K562 (cell line): ENCODE data around the gene KHDRBS2.

ENCODE experiments used
- CEBPB ChIP-seq: fragments of 450-650 bp; IDR thresholded peaks from 2 replicates; pipeline ENCODE4 v1.6.1; 2016; ENCODE audit warnings: missing genetic modification characterization, missing compliant biosample characterization
- FOXK1 ChIP-seq: sonication (generic); formaldehyde crosslinking; IDR thresholded peaks from 2 replicates; pipeline ENCODE4 v1.8.0; 2022; ENCODE audit warnings: missing genetic modification reagents, mild to moderate bottlenecking, borderline replicate concordance
- ZNF23 ChIP-seq: fragments of 250-450 bp; sonication (Bioruptor Pico); IDR thresholded peaks from 2 replicates; pipeline ENCODE4 v1.4.0; 2020; ENCODE audit warnings: mild to moderate bottlenecking
- TF ChIP-seq, protein P1 (sequence below): sonication (generic); formaldehyde crosslinking; IDR thresholded peaks from 2 replicates; pipeline ENCODE4 v1.8.1; 2023; ENCODE audit warnings: mild to moderate bottlenecking, missing genetic modification reagents

DNA sequence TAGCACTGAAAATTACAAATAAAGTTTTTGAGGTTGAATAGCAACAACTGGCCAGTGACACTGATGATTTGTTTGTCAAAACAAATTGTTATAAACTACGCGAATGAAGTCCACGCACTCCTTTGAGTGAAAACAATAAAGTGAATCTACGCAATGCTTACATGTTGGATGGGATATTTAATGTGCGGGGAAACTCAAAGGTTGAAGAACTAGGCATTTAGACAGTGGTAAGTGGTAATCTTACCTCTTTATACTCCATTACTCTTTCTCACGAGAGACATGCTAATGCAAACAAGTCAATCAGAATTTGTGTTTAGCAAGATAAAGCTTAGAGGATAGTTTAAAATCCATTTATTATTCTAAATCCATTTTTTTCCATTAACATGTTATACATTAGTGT lies 606.4 kb downstream of the KHDRBS2 start:
- TF ChIP-seq, protein P1, sequence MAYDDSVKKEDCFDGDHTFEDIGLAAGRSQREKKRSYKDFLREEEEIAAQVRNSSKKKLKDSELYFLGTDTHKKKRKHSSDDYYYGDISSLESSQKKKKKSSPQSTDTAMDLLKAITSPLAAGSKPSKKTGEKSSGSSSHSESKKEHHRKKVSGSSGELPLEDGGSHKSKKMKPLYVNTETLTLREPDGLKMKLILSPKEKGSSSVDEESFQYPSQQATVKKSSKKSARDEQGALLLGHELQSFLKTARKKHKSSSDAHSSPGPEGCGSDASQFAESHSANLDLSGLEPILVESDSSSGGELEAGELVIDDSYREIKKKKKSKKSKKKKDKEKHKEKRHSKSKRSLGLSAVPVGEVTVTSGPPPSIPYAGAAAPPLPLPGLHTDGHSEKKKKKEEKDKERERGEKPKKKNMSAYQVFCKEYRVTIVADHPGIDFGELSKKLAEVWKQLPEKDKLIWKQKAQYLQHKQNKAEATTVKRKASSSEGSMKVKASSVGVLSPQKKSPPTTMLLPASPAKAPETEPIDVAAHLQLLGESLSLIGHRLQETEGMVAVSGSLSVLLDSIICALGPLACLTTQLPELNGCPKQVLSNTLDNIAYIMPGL (CRISPR knock-in tag), result no peak
- TF ChIP-seq ZNF23 (CRISPR knock-in tag) (no peak), FOXK1 (CRISPR knock-in tag) (no peak), CEBPB (tag) (no peak)
